ENCODE data around the gene CELA3A.

GRCh38 chr1:22053861-22054770 is 52.7 kb downstream of the CELA3A start:
- TF ChIP-seq CTCF (IDR thresholded peaks at IDR 0.05; ENCODE audit: low read depth, low read length, poor library complexity, severe bottlenecking) (no peak), EZH2phosphoT487 (IDR thresholded peaks at IDR 0.05; ENCODE audit: borderline replicate concordance, low read length) (no peak)
